ENCODE results near the gene GAB2. TPM values are rescaled to one million over a fixed set of nuclear protein-coding genes. Genes with fewer than 3 reads are reported as not detected.
A peak's percentile ranks its signal among the peaks of the same experiment; 100 is the strongest.

GAB2 gene
- total RNA-seq, 2 experiments from 2014 or later: 1.4 to 1.8 TPM

GRCh38 chr11:78291503-78292108, 126.0 kb downstream of the GAB2 start:
- intact Hi-C loops (cut with micrococcal nuclease): no loop called here
- H3K9me3 Mint-ChIP-seq: peaks cover 6% of the 10 kb centered on the region
- ATAC-seq (peak; percentile 82), DNase-seq (peak; percentile 60)
- H3K36me3 Mint-ChIP-seq (ENCODE audit: low read depth): peaks cover 8% of the 10 kb centered on the region
- H3K4me1 Mint-ChIP-seq (ENCODE audit: low read depth): peaks cover 29% of the 10 kb centered on the region
- no peaks in the 10 kb centered on the region for H3K27me3 Mint-ChIP-seq
- H3K27ac Mint-ChIP-seq: peak overlapping the region; percentile 81
- TF ChIP-seq CTCF (IDR thresholded peaks at IDR 0.05): no peak
- ChIA-PET POLR2A (interaction anchor here (1.3 to 1.6 kb wide), 2 partner anchors 27 to 152 kb away, joined by 5 to 7 read pairs; partner anchors contain the start of gene ALG8), CTCF (interaction anchor here (0.7 to 1.8 kb wide), 3 partner anchors 19 to 273 kb away, joined by 3 to 4 read pairs (median 3); no protein-coding TSS in a partner anchor)
- no peak overlapping the region for H3K4me3 Mint-ChIP-seq

- CTCF ChIA-PET: no interaction called here
- Mint-ChIP-seq H3K27me3 (no peaks in the 10 kb centered on the region), H3K4me3 (no peak overlapping the region), H3K27ac (peak overlapping the region; percentile 40), H3K4me1 (ENCODE audit: low read depth) (peaks cover 29% of the 10 kb centered on the region), H3K9me3 (peaks cover 6% of the 10 kb centered on the region), H3K36me3 (ENCODE audit: low read depth) (peaks cover 8% of the 10 kb centered on the region)
- POLR2A ChIA-PET: interaction anchor here (1.3 kb wide), 1 partner anchor 88 kb away, joined by 4 read pairs; no protein-coding TSS in a partner anchor
- DNase-seq: peak; percentile 33
- no peak for TF ChIP-seq CTCF (IDR thresholded peaks at IDR 0.05)
- intact Hi-C loops (cut with micrococcal nuclease): no loop called here
- ATAC-seq: peak; percentile 58
These were observed 127.1 kb downstream of the GAB2 start for GRCh38 chr11:78290293-78291176.

- no peaks in the 10 kb centered on the region for H3K27me3 Mint-ChIP-seq
- intact Hi-C loops (cut with micrococcal nuclease): loop anchor here (10.0 kb wide), 1 partner anchor 65 kb away; no protein-coding TSS in a partner anchor
- peak overlapping the region; percentile 31 for H3K27ac Mint-ChIP-seq
- no peak for TF ChIP-seq CTCF (IDR thresholded peaks at IDR 0.05)
- H3K36me3 Mint-ChIP-seq (ENCODE audit: low read depth): peaks cover 8% of the 10 kb centered on the region
- ChIA-PET POLR2A (interaction anchor here (1.1 to 1.3 kb wide), 2 partner anchors 13 to 87 kb away, joined by 3 to 4 read pairs; no protein-coding TSS in a partner anchor), CTCF (no interaction called here)
- peaks cover 6% of the 10 kb centered on the region for H3K9me3 Mint-ChIP-seq
- H3K4me1 Mint-ChIP-seq (ENCODE audit: low read depth): peaks cover 29% of the 10 kb centered on the region
- no peak overlapping the region for H3K4me3 Mint-ChIP-seq
- ATAC-seq (no peak), DNase-seq (no peak)
These were observed 127.9 kb downstream of the GAB2 start for GRCh38 chr11:78289552-78290292.

- CTCF ChIA-PET: no interaction called here
- ATAC-seq (no peak), DNase-seq (no peak)
- Mint-ChIP-seq H3K36me3 (ENCODE audit: low read depth) (peaks cover 3% of the 10 kb centered on the region), H3K4me3 (no peak overlapping the region), H3K4me1 (ENCODE audit: low read depth) (no peaks in the 10 kb centered on the region), H3K9me3 (peaks cover 4% of the 10 kb centered on the region), H3K27ac (no peak overlapping the region), H3K27me3 (no peaks in the 10 kb centered on the region)
- TF ChIP-seq CTCF (IDR thresholded peaks at IDR 0.05): no peak
- intact Hi-C loops (cut with micrococcal nuclease): loop anchor here (10.0 kb wide), 1 partner anchor 59 kb away; no protein-coding TSS in a partner anchor
- POLR2A ChIA-PET: interaction anchor here (1.1 kb wide), 1 partner anchor 16 kb away, joined by 3 read pairs; no protein-coding TSS in a partner anchor
These were observed 133.4 kb downstream of the GAB2 start for GRCh38 chr11:78284260-78284659.

All from activated CD8-positive, alpha-beta T cell treated with anti-CD3 and anti-CD28 coated beads for 36 hours (primary cell).